Thyroid gland (tissue), 4 donors: ENCODE results near the gene GOLGA1.

Experiments used
- CTCF ChIP-seq, 6 experiments: fragments of 200-600 bp in 3 of 6; fragments of 450-650 bp in 3 of 6; sonication (generic) in 3 of 6; IDR thresholded peaks; one replicate each; pipeline ENCODE4 v1.5.1; 2016 to 2019; ENCODE audit warnings: antibody characterized with exemption in 6 of 6, mild to moderate bottlenecking in 2 of 6, inconsistent platforms in 1 of 6, moderate library complexity in 1 of 6
- POLR2A ChIP-seq, 2 donors: fragments of 450-650 bp; IDR thresholded peaks; one replicate each; pipeline ENCODE4 v1.6.1; 2017; ENCODE audit warnings: antibody characterized with exemption in 2 of 2, mild to moderate bottlenecking in 2 of 2, moderate library complexity in 1 of 2

- TF ChIP-seq CTCF (IDR thresholded peaks at IDR 0.05) (no peak), POLR2A (IDR thresholded peaks at IDR 0.05) (no peak)
These were observed 69.7 kb downstream of the GOLGA1 start for GRCh38 chr9:124871156-124871561.
